K562 (cell line): ENCODE measurements around the gene ADAMTS14. TPM values are rescaled to one million over a fixed set of nuclear protein-coding genes. Genes with fewer than 3 reads are reported as not detected.
A peak's percentile ranks its signal among the peaks of the same experiment; 100 is the strongest.

Experiments
- ARID1B ChIP-seq: fragments of 450-650 bp; IDR thresholded peaks from 2 replicates; pipeline ENCODE4 v1.6.1; 2016; ENCODE audit warnings: antibody characterized with exemption, mild to moderate bottlenecking, inconsistent platforms
- CHD1 ChIP-seq: fragments of 200-600 bp; sonication (generic); IDR thresholded peaks from one replicate; pipeline ENCODE4 v1.6.1; 2012; ENCODE audit warnings: mild to moderate bottlenecking, moderate library complexity, low read length, inconsistent platforms
- EGR1 ChIP-seq: fragments of 450-650 bp; conservative IDR thresholded peaks from 2 replicates; pipeline ENCODE4 v1.6.1; 2017; ENCODE audit warnings: mild to moderate bottlenecking
- GATA2 ChIP-seq: sonication (generic); formaldehyde crosslinking; IDR thresholded peaks from 2 replicates; pipeline ENCODE4 v1.4.0; 2020; ENCODE audit warnings: mild to moderate bottlenecking, missing genetic modification reagents
- GTF2B ChIP-seq: IDR thresholded peaks from 2 replicates; pipeline ENCODE4 v1.6.1; 2011; ENCODE audit not compliant: insufficient read length; ENCODE audit errors: extremely low read depth
- HOMEZ ChIP-seq: fragments of 250-450 bp; sonication (Bioruptor Pico); IDR thresholded peaks from 2 replicates; pipeline ENCODE4 v1.4.0; 2020; ENCODE audit warnings: mild to moderate bottlenecking, moderate library complexity
- MYC ChIP-seq, 2 experiments: fragments of 250-450 bp in 1 of 2; sonication (Bioruptor Pico) in 1 of 2; IDR thresholded peaks; 2 replicates each; pipeline versions ENCODE4 v1.5.1 to v1.6.1; 2012 to 2021; ENCODE audit warnings: low read depth in 2 of 2, borderline replicate concordance in 1 of 2, improper control_type of control experiment in 1 of 2, low read length in 1 of 2, mild to moderate bottlenecking in 1 of 2, moderate library complexity in 1 of 2
- POLR2B ChIP-seq: fragments of 450-650 bp; IDR thresholded peaks from 2 replicates; pipeline ENCODE4 v1.6.1; 2018; ENCODE audit warnings: low read depth; ENCODE audit not compliant: partially characterized antibody
- PTRF ChIP-seq: fragments of 450-650 bp; IDR thresholded peaks from 2 replicates; pipeline ENCODE4 v1.6.1; 2016; ENCODE audit warnings: mild to moderate bottlenecking, missing genetic modification characterization, missing compliant biosample characterization
- SMARCA4 ChIP-seq: fragments of 450-650 bp; IDR thresholded peaks from 2 replicates; pipeline ENCODE4 v1.6.1; 2016
- SPI1 ChIP-seq: IDR thresholded peaks from 2 replicates; pipeline ENCODE4 v1.6.1; 2011; ENCODE audit warnings: low read depth, low read length, control low read depth, borderline replicate concordance
- STAT5B ChIP-seq: fragments of 250-450 bp; sonication (Bioruptor Pico); IDR thresholded peaks from 2 replicates; pipeline ENCODE4 v1.8.0; 2021; ENCODE audit warnings: mild to moderate bottlenecking, inconsistent platforms
- UBTF ChIP-seq, 2 experiments: IDR thresholded peaks; 2 replicates each; pipeline ENCODE4 v1.6.1; 2012; ENCODE audit warnings: improper control_type of control experiment in 2 of 2, low read depth in 2 of 2, low read length in 2 of 2, borderline replicate concordance in 1 of 2
- VEZF1 ChIP-seq: fragments of 200-800 bp; sonication (Bioruptor generic); IDR thresholded peaks from 2 replicates; pipeline ENCODE4 v1.6.1; 2017; ENCODE audit warnings: missing genetic modification characterization, missing compliant biosample characterization
- ZBTB2 ChIP-seq: fragments of 450-650 bp; IDR thresholded peaks from 2 replicates; pipeline ENCODE4 v1.6.1; 2016; ENCODE audit warnings: antibody characterized with exemption
- ZNF395 ChIP-seq: fragments of 200-800 bp; sonication (Bioruptor generic); IDR thresholded peaks from 2 replicates; pipeline ENCODE4 v1.6.1; 2017; ENCODE audit warnings: missing genetic modification characterization, missing compliant biosample characterization
- ZNF584 ChIP-seq: fragments of 200-800 bp; sonication (Bioruptor generic); IDR thresholded peaks from 2 replicates; pipeline ENCODE4 v1.6.1; 2016; ENCODE audit warnings: low read depth, mild to moderate bottlenecking, missing genetic modification characterization, missing compliant biosample characterization
- polyA plus RNA-seq, 8 experiments: library from polyadenylated mRNA; depleted of rRNA in 4 of 8; stranded (reverse) in 5 of 8; unstranded in 3 of 8; fragments of >200 nt; fragmentation: Nextera tagmentation in 2 of 8; fragmentation: Illumina TruSeq in 1 of 8; extraction: Ambion mirVana in 2 of 8; extraction: Trizol in 1 of 8; gene quantifications; 2 replicates each; pipeline versions ENCODE4 v1.2.1 to v1.2.3, GENCODE V29; 2011 to 2014; ENCODE audit warnings: inconsistent platforms in 1 of 8, missing spikeins in 1 of 8
- total RNA-seq, 7 experiments: library from RNA; depleted of rRNA in 6 of 7; stranded (reverse); fragments of >200 nt in 6 of 7; fragmentation: Illumina TruSeq in 2 of 7; extraction: Trizol in 2 of 7; gene quantifications; 2 replicates each; pipeline versions ENCODE4 v1.2.1 to v1.2.3, GENCODE V29; 2011 to 2021; ENCODE audit warnings: low replicate concordance in 1 of 7

The ADAMTS14 gene
- total and polyA plus RNA-seq, 9 of the 15 experiments (the other 6 are each of a cell fraction or from before 2014, with no cell fraction given): 0.04 to 37.4 (median 15.9) TPM

- TF ChIP-seq ZNF395 (CRISPR knock-in tag) (0 out of 2 replicates have a peak, but pooled peaks have one; percentile 50), PTRF (no peak), SPI1 (peak; percentile 98), POLR2B (no peak), UBTF (IDR thresholded peaks at IDR 0.05; ENCODE audit: borderline replicate concordance in 1 of 2, low read depth in 2 of 2, low read length in 2 of 2) (no peak), SMARCA4 (0 out of 2 replicates have a peak, but pooled peaks have one; percentile 8), GTF2B (no peak), VEZF1 (CRISPR knock-in tag) (peak; percentile 46; the same call in 1 of the 2 replicates), EGR1 (peak; percentile 63), ZNF584 (CRISPR knock-in tag) (0 out of 2 replicates have a peak, but pooled peaks have one; percentile 54), HOMEZ (CRISPR knock-in tag) (no peak), CHD1 (no peak), GATA2 (CRISPR knock-in tag) (0 out of 2 replicates have a peak, but pooled peaks have one; percentile 27), ARID1B (0 out of 2 replicates have a peak, but pooled peaks have one; percentile 6), ZBTB2 (peak; percentile 45; the same call in 1 of the 2 replicates), MYC (IDR thresholded peaks at IDR 0.05; ENCODE audit: low read depth, low read length) (no peak), MYC (CRISPR knock-in tag; IDR thresholded peaks at IDR 0.05; ENCODE audit: borderline replicate concordance, low read depth) (no peak), STAT5B (no peak)
Measured at GRCh38 chr10:70682920-70683600, 10.8 kb downstream of the ADAMTS14 start (continued).
